NCI-H2196 (cell line): ENCODE measurements around the gene LIFR.
"Not testable (repeated sequence)": the region's sequence is repeated elsewhere in the genome, so short reads cannot be mapped to it uniquely, and the experiment has no call there.

ENCODE experiments used
- DNase-seq: peaks from one replicate; lab custom pipeline; 2025; ENCODE audit not compliant: unreplicated experiment; lab: John Stamatoyannopoulos, UW

Gene LIFR

GRCh38 chr5:38524022-38524421 lies 32.4 kb downstream of the LIFR start:
- DNase-seq, result no peak

- DNase-seq, result no peak
Measured at GRCh38 chr5:38519476-38519875, 37.0 kb downstream of the LIFR start.

DNA sequence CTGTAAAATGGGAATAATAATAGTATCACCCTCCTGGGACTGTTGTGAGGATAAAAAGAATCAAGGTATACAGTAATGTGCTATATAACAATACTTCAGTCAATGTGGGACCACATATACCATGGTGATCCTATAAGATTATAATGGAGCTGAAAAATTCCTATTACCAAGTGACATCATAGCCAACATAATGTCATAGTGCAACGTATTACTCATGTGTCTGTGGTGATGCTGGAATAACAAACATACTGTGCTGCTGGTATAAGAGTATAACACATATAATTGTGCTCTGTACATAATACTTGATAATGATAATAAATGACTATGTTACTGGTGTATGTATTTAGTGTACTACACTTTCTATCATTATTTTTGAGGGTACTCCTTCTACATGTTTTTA lies 38.1 kb downstream of the LIFR start:
- no peak for DNase-seq

DNA sequence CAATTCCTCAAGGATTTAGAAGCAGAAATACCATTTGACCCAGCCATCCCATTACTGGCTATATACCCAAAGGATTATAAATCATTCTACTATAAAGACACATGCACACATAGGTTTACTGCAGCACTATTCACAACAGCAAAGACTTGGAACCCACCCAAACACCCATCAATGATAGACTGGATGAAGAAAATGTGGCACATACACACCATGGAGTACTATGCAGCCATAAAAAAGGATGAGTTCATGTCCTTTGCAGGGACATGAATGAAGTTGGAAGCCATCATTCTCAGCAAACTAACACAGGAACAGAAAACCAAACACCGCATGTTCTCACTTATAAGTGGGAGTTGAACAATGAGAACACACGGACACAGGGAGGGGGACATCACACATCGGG lies 39.8 kb downstream of the LIFR start:
- not testable (repeated sequence) for DNase-seq

DNA sequence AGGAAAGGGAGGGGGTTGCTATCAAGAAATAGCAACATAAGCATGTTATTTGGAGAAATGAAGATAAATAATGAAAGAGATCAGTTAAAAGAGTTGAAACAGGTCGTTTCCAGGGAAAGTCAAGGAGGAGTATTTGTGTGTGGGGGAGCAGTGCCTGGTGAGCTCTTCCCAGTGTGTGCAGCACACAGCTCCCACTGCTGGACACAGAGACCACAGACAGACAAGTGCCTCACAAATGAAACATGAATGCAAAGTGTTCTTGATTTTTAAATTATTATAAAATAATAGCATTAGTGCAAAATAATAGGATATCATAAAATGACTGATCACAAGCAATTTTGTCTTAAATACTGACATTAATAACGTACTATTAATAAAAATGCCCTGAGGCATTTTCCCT lies 40.8 kb downstream of the LIFR start:
- peak; percentile 27 for DNase-seq

GRCh38 chr5:38515092-38515491 lies 41.4 kb downstream of the LIFR start:
- peak; percentile 55 for DNase-seq

GRCh38 chr5:38509185-38509584 lies 47.3 kb downstream of the LIFR start:
- no peak for DNase-seq

DNA sequence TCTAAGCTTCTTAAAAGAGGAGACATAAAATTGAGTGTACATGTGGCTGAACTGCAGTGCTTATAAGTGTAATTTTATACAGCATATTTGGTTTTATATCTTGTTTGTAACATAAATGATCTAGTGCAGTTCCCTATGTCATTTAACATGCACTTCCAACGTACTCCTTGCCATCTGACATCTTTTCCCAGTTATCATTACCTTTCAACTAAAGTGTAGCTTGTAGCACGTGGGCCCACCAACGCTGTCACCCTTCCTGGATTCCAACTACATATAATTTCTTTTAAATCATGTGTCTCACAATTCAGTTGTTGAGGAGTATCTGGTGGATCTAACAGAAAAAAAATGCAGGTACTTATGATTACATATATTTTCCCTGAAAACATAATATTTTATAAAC lies 50.1 kb downstream of the LIFR start:
- no peak for DNase-seq

DNA sequence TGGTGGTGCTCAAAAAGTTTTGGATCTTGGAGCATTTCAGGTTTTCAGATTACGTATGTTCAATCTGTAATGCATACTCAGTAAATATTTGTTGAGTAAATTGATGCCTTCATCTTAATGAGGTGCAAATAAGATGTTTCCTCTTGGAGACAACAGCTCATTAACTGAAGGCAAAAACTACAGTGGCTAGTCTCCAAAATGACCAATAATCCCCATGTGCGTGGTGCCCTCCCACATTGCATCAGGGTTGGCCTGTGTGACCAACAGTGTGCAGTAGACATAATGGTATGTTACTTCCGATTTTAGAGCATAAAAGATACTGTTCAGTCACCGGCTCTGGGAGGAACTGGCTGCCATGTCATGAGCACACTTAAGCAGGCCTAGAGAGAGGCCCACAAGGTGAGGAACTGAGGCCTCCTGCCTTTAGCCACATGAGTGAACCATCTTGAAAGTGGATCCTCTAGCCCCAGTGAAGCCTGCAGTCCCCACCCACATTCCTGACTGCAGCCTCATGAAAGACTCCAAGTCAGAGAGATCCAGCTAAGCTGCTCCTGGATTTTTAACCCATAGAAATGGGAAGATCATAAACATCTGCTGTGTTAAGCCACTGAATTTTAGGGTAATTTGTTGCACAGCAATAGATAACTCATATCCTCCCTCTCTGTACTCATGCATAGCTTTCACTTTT lies 55.7 kb downstream of the LIFR start:
- DNase-seq, result no peak

- DNase-seq, result peak; percentile 29
Measured at GRCh38 chr5:38497946-38498345, 58.5 kb downstream of the LIFR start.

DNA sequence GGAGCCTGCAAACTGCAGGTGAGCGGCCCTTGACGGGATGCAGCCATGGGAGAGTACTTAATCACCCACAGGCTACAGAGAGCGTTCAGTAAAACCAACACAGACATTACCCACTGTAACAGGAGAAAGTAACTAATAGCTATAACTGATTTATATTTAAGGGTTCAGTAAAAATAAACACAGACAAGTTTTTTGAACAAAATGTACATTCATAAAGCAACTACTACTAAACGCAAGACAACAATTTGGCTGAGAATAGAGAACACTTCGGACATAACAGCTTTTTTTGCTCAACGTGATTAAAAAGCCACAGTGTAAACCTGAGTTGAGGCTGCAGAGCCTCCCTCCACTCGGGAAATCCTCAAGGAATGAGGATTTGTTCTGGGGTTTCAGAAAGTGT lies 61.7 kb downstream of the LIFR start:
- no peak for DNase-seq

DNA sequence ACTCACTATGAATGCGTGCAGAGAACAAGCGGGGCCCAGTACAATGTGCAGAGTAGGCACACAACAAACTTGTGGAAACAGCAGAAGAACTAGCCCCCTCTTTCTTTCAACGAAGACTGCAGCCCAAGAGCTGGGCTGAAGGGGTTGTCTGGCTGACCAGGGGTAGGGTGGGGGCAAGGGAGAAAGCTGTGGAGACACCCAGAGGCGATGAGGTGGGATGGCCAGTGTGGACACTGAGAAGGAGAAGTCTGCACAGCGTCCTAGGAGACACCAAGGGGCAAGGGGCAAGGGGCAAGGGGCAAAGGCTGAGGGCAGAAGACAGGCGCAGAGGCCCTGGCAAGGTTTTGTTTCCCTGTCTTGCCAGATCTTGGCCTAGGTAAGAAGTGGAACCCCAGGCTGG lies 62.3 kb downstream of the LIFR start:
- DNase-seq, result no peak

GRCh38 chr5:38483805-38484398 lies 72.5 kb downstream of the LIFR start:
- DNase-seq, result no peak

DNA sequence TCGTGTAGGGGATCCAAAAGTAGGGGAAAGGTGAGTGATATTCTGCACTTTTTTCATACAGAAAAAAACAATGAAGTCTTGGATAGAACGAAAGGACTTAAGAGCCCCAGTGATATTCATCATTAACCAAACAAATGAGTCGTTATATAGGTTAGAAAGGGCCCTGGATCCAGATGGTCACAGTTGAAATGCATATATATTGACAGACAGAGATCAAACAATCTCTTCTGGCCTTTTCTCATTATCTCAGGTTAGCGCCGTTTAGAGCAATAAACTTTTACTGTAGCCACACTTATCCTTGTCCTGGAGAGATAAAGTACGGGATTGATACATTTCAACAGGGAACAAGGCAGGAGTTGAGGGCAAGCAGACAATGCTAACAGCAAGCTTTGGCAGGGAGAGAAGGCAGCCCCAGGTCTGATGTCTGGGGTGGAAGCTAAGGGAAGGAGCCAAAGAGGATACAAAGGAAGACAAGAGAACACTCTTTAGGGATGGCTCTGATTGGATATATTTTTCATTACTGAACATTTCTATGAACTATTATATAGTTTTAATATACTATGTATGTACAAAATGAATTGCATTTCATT lies 77.0 kb downstream of the LIFR start:
- DNase-seq, result no peak

GRCh38 chr5:38478878-38479277 lies 77.6 kb downstream of the LIFR start:
- DNase-seq, result no peak

DNA sequence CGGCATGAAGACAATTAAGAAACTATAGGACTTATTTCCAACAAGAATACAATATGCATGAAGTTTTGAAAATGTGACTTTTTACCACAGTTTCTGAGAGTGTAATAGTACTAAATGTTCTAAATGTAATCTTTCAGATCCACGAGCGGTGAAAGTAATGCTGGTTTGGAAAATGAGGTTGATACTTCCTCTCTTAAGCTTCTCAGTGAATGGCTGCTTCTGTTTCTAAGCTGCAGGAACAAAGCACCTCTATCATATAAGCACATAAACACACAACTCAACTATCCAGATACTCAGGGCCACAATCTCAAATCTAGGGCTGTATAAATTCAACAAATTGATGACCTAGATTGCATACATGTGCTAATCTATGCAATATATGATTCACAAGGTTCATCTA lies 78.3 kb downstream of the LIFR start:
- DNase-seq, result no peak

- peak; percentile 17 for DNase-seq
Measured at GRCh38 chr5:38473008-38473407, 83.4 kb downstream of the LIFR start.

GRCh38 chr5:38472541-38472940 lies 83.9 kb downstream of the LIFR start:
- no peak for DNase-seq

GRCh38 chr5:38471709-38472108 lies 84.7 kb downstream of the LIFR start:
- DNase-seq, result no peak

GRCh38 chr5:38469707-38470267 lies 86.7 kb downstream of the LIFR start:
- DNase-seq, result no peak

GRCh38 chr5:38468978-38469706 lies 87.3 kb downstream of the LIFR start:
- no peak for DNase-seq

DNA sequence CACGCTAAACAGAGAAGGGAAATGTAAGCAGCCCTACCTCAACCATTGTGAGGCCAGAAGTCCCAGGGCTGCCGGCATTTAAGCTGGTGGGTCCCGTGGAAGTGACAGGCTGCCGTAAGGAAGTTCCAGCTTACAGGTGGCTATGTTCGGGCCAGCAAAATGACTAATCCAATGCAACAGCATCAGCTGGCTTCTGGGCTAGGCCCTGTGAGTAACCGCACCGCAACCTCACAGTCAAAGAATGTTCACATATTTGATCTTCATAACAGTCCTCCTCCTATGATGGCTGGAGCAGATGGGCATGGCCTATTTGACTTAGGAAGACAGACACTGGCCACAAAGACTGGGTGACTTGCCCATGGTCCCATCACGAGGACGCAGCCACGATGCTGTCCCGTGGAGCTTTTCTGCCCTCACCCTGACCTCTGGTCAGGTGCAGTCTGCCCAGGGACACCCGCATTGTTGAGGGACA lies 88.2 kb downstream of the LIFR start:
- DNase-seq, result no peak
